KG1 (cell line): ENCODE results near the gene RMND1.
"Not testable (repeated sequence)": the region's sequence is repeated elsewhere in the genome, so short reads cannot be mapped to it uniquely, and the experiment has no call there.

Experiments
- DNase-seq: peaks from one replicate; lab custom pipeline; 2025; lab: John Stamatoyannopoulos, UW

Gene RMND1

DNA sequence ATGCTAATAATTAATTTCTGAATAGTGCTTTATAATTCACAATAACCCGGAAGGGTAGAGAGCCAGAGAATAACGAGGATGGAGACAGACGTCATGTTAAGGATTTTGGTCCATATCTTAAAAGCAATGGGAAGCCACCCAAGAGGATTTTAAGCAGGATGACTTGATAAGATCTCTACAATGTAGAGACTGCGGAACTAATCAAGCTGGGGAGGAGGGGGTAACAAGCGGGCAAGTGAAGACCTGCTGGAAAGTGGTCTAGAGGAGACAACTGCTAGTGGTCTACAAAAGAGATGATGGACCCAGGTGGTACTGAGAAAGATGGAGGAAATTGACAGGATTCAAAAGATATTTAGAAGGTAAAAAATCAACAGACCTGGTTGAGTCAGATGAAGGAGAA lies 67.8 kb downstream of the RMND1 start:
- DNase-seq: no peak

GRCh38 chr6:151382631-151383030 lies 69.3 kb downstream of the RMND1 start:
- DNase-seq: not testable (repeated sequence)

DNA sequence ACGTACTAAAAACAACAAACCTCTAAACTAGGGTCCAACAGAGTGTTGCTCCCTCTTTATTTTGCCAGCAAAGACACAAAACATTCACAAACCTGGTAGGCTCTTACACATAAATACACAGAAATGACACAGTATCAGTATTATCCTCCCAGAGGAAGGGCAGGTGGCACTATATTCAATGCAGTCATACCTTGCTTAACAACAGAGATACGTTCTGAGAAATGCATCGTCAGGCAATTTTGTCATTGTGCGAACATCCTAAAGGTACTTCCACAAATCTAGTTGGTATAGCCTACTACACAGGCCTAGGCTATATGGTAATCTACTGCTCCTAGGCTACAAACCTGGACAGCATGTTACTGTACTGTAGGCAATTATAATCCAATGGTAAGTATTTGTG lies 70.2 kb downstream of the RMND1 start:
- no peak for DNase-seq

GRCh38 chr6:151380848-151381205 lies 71.1 kb downstream of the RMND1 start:
- DNase-seq: no peak

GRCh38 chr6:151379933-151380847 lies 71.7 kb downstream of the RMND1 start:
- DNase-seq: no peak

DNA sequence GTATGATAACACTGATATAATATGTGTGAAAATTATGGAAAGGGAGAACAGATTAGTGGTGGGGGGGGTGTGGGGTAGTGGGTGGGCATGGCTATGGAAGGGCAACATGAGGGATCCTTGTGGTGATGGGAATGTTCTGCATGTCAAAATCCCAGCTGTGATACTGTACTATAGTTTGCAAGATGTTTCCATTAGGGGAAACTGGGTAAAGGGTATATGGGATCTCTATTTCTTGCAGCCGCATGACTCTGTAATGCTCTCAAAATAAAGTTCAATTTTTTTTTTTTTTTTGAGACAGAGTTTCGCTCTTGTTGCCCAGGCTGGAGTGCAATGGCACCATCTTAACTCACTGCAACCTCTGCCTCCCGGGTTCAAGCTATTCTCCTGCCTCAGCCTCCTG lies 74.8 kb downstream of the RMND1 start:
- no peak for DNase-seq

DNA sequence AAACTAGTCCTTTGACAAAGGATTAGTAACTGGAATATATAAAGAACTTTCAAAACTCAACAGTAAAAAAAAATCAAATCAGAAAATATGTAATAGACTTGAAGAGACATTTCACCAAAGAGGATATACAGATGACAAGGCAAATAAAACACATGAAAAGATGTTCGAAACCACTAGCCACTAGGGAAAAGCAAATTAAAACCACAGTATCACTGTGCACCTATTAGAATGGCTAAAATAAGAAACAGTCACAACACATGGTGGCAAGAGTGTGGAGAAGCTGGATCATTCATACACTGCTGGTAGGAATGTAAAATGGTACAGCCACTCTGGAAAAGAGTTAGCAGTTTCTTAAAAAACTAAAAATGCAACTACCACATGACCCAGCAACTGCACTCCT lies 75.5 kb downstream of the RMND1 start:
- DNase-seq: no peak

- no peak for DNase-seq
Measured at GRCh38 chr6:151375833-151376232, 76.1 kb downstream of the RMND1 start.

DNA sequence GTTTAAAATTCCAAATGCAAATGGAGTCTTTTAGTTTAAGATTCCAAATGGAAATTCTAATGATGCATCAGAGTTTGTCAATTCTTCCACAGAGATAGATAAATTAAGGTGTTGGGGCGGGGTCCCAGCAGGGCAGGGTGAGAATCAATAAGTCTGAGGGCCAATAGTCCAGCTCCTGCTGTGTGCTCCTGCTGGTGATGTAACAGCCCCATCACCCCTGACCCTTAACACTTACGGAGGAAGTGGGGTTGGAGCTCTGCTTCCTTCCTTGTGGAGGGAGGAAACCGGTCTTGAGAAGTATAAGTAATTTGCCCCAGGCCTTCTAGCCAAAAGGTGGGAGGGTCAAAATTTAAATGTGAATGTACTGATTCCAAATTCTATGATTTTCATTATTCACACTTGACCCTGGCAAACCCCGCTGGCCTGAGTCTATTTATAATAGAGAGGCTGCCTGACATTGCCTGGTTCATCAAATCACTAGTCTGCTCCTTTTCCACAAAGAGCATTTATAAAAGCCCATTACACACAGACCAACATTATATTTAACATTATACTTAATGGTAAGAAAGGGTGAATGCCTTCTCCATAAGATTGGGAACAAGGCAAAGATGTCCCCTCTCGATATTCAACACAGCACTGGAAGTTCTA lies 77.8 kb downstream of the RMND1 start:
- DNase-seq: no peak

DNA sequence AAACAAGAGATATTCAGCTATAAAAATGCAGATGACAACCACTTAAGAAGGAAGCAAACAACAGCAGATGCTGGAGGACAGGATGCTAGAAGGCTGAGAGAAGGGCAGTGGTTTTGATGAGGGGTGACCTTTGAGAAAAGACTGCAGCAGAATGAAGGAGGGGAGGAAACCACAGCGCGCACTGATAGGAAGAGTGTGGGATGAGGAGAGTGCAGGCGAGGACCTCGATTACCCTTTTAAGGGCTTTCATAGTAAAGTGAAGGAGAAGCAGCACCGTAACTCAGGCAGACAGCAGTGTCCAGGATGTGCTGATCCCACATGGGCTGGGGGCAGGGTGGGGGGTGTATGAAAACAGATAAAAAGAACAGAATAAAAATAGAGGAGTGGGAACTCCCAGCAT lies 79.8 kb downstream of the RMND1 start:
- DNase-seq: no peak

DNA sequence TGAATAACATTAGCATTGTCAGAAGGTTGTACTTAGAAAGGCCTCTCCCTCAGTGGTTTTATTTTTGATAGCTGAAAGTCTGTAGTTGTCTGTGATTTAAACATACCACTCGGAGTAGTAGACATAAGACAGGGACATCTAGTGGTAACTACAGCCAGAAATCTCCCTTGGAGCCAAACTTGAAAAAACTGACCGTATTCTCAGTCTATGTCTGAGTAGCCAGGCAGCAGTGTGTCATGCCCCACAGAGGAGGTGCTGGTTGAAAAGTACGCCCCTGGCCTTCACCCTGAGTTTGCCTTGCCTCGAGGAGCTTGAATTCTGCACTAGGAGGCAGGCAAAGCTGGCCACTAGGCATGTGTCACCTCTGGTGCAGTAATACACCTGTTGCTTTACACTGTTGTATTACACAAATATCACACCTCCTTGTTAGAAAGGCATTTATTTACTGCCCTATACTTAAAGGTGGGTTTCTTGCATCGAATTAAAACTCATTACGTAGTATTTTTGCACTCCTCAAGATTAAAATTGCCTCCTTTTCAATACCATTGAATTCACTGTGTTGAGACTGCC lies 81.3 kb downstream of the RMND1 start:
- no peak for DNase-seq

- DNase-seq: no peak
Measured at GRCh38 chr6:151365233-151365632, 86.7 kb downstream of the RMND1 start.

DNA sequence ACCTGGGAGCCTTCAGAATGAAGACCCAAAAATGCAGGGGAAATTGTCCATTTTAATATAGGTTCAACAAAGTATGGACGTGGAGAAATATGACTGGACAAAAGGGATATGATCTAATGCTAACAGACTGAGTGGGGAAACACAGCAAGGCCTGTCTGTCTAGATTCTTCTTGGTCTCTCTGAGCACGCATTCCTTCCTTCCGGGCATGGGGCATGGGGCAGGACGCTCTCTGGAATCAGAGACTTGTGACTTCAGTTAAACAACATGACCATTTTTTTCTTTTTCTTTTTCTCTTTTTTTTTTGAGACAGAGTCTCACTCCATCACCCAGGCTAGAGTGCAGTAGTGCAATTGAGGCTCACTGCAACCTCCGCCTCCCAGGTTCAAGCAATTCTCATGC lies 92.4 kb downstream of the RMND1 start:
- no peak for DNase-seq

GRCh38 chr6:151358475-151358874 lies 93.5 kb downstream of the RMND1 start:
- DNase-seq: no peak

DNA sequence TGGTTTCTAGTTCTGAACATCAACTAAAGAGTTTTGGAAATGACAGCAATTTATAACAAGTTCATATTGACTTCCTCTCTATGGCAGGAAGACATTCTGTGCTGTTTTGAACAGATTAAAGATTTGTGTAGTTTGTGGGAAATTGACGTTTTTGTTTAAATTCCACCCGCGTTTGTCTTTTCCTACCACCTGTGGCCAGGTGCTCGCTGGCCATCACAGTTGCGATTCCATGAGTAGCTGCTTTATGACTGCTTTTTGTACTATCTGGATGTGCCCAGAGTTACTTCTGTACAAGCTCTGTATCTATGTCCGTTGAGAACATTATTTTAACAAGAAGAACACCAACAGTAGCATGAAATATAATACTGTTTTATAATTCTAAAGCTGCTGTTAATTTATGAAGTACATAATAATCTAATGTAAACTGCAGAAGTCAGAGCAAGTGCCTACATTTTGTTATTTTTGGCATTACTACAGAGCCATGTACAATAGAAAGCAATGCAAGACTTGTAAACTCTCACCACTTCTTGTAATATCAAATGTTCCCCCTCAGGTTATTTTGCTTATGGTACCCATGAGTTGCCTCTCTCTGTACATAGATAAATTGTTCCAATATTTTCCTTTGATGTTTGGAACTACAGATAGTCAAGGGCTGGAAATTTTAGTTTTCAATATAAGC lies 94.0 kb downstream of the RMND1 start:
- DNase-seq: no peak

DNA sequence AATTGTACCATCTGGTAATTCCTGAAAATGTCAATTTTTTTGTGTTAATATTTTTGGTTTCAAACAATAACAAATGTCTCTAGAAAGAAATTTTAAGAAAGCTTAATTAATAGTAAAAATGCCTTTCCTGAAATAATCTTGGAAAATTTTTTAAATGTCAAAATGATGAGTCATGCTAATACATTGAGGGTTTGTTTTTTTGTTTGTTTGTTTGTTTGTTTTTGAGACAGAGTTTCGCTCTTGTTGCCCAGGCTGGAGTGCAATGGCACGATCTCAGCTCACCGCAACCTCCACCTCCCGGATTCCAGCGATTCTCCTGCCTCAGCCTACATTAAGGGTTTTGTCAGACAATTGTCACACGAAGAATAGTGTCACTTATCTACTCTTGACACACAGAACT lies 94.9 kb downstream of the RMND1 start:
- DNase-seq: not testable (repeated sequence)
